Stimulated activated naive CD4-positive, alpha-beta T cell (primary cell): ENCODE data around the gene PNLIPRP3.
A peak's percentile ranks its signal among the peaks of the same experiment; 100 is the strongest.
"Not testable (repeated sequence)": the region's sequence is repeated elsewhere in the genome, so short reads cannot be mapped to it uniquely, and the experiment has no call there.

Experiments
- DNase-seq, 6 experiments: peaks; one replicate each; lab custom pipeline; 2025; lab: John Stamatoyannopoulos, UW

Gene PNLIPRP3

GRCh38 chr10:116427671-116428070 is at the start of gene PNLIPRP3:
Gene PNLIPRP3, plus strand, starts transcription at chr10:116427847. Its CDS starts 166 bp downstream, at chr10:116428013.
- no peak for DNase-seq

GRCh38 chr10:116382290-116382689 is 45.4 kb upstream of the PNLIPRP3 start:
- no peak for DNase-seq

- DNase-seq = no peak
Measured at GRCh38 chr10:116385311-116385710, 42.3 kb upstream of the PNLIPRP3 start.

- peak in 1 of 6 experiments; percentile 13 for DNase-seq
Measured at GRCh38 chr10:116385994-116386809, 41.4 kb upstream of the PNLIPRP3 start.

GRCh38 chr10:116393246-116393831 is 34.3 kb upstream of the PNLIPRP3 start:
- DNase-seq = not testable (repeated sequence)

GRCh38 chr10:116395223-116395985 is 32.2 kb upstream of the PNLIPRP3 start:
- DNase-seq = no peak

- no peak for DNase-seq
Measured at GRCh38 chr10:116398224-116398623, 29.4 kb upstream of the PNLIPRP3 start.

- no peak for DNase-seq
Measured at GRCh38 chr10:116402858-116403257, 24.8 kb upstream of the PNLIPRP3 start.

- no peak for DNase-seq
Measured at GRCh38 chr10:116403740-116404250, 23.9 kb upstream of the PNLIPRP3 start.

- DNase-seq = no peak
Measured at GRCh38 chr10:116408719-116409118, 18.9 kb upstream of the PNLIPRP3 start.

- DNase-seq = no peak
Measured at GRCh38 chr10:116410351-116410750, 17.3 kb upstream of the PNLIPRP3 start.

- no peak for DNase-seq
Measured at GRCh38 chr10:116417821-116418220, 9.8 kb upstream of the PNLIPRP3 start.

GRCh38 chr10:116418389-116418788 is 9.3 kb upstream of the PNLIPRP3 start:
- no peak for DNase-seq

GRCh38 chr10:116421815-116422214 is 5.8 kb upstream of the PNLIPRP3 start:
- no peak for DNase-seq

- no peak for DNase-seq
Measured at GRCh38 chr10:116429288-116429977, 1.8 kb downstream of the PNLIPRP3 start.

GRCh38 chr10:116430288-116430687 is 2.6 kb downstream of the PNLIPRP3 start:
- DNase-seq = no peak

- DNase-seq = no peak
Measured at GRCh38 chr10:116431598-116431997, 4.0 kb downstream of the PNLIPRP3 start.

GRCh38 chr10:116437076-116437692 is 9.5 kb downstream of the PNLIPRP3 start:
- no peak for DNase-seq

- DNase-seq = no peak
Measured at GRCh38 chr10:116440330-116441030, 12.8 kb downstream of the PNLIPRP3 start.

GRCh38 chr10:116444527-116445142 is 17.0 kb downstream of the PNLIPRP3 start:
- DNase-seq = no peak
